HG03558 (cell line): ENCODE data around the gene CRYL1.

ENCODE experiments used
- ATAC-seq: cut with Tn5 transposase; IDR thresholded peaks from one replicate; pipeline ENCODE4 v1.9.1; 2021; ENCODE audit warnings: moderate number of reproducible peaks; ENCODE audit not compliant: unreplicated experiment; ENCODE audit errors: extremely low read depth

The CRYL1 gene

GRCh38 chr13:20353973-20354372, 171.7 kb downstream of the CRYL1 start:
- ATAC-seq = no peak
